Fibroblast of the aortic adventitia (primary cell): ENCODE results near the gene E2F3. TPM values are rescaled to one million over a fixed set of nuclear protein-coding genes. Genes with fewer than 3 reads are reported as not detected.

Source experiments
- DNase-seq: peaks from one replicate; pipeline ENCODE4 v3.0.0-alpha.2; 2010; ENCODE audit warnings: low read depth
- H3K4me3 ChIP-seq: 2 replicates; pipeline ENCODE4 v1.5.1; 2011; ENCODE audit warnings: low read depth, mild to moderate bottlenecking, control low read depth, low read length, moderate library complexity
- CTCF ChIP-seq: IDR thresholded peaks from 2 replicates; pipeline ENCODE4 v1.5.1; 2011; ENCODE audit warnings: mild to moderate bottlenecking, low read length, control low read depth, inconsistent platforms; ENCODE audit not compliant: insufficient read depth
- total RNA-seq: library from RNA; depleted of rRNA; stranded (reverse); fragments of >200 nt; gene quantifications from 2 replicates; pipeline ENCODE4 v1.2.3, GENCODE V29; 2012; ENCODE audit warnings: low replicate concordance

The E2F3 gene
- total RNA-seq, 1 donor, result 7.4 TPM

DNA sequence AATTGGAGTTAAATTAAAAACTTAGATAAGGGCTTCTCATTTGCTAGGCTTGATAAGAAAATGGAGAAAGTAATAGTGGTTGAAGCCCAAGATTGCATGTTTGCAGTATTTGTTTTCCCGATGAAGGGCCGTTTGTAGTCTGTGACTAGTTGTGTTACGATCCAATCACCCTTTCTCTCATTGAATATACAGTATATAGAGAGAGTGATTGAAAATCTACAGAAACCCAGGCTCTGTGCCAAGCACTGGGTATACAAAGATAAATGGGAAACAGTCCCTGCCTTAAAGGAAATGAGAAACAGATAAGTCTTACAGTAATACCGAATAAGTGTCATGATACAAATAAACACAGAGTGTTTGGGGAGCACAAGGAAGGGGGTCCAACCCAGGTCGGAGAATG, 77.4 kb downstream of the E2F3 start:
- no peak for TF ChIP-seq CTCF
- no peak overlapping the region for H3K4me3 ChIP-seq
- DNase-seq, result peak; percentile 9

DNA sequence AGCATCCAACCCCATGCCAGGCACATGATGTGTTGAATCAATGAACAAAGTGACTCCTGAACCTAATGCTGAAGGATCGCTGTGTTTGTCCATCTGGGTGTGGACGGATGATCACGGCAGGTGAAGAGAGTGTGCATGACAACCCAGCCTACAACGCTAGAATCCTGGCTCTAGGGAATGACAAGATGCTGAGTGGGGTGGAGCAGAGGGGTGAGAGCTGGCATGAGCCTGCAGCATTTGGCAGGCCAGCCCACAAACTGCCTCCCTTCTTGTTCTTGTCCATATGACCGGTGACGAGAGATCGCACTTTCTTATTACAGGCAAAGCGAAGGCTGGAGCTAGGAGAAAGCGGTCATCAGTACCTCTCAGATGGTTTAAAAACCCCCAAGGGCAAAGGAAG, 77.8 kb downstream of the E2F3 start:
- TF ChIP-seq CTCF, result no peak
- H3K4me3 ChIP-seq, result no peak overlapping the region
- no peak for DNase-seq

GRCh38 chr6:20481281-20481680, 79.6 kb downstream of the E2F3 start:
- no peak for TF ChIP-seq CTCF
- DNase-seq, result no peak
- H3K4me3 ChIP-seq, result no peak overlapping the region

DNA sequence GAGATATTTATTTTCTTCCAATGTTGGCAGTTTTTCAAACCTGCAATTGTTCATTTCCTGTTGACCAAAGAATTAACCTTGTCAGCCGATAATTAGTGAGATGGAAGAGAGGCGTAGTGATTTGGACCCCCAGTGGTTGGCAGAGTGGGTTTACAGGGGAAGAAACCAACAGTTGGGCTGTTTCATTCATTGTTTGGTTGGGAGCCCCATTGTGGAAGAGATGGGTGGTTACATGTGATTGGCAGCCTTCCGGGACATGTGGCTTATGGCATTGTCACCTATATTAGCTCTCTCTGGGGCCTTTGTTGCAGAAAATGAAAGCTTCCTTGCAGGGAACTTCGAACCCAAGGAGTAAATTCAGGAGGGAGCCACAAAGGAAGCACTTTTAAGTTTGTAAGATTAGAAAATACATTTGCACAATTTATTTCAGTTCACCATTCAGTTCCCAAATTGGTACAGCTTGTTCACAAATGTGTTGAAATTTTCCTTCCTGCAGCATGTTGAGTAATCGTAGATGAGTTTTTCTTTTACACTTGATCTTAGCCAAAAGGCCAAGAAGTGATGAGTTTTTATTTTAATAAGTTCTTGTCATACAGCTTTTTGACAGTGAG, 82.3 kb downstream of the E2F3 start:
- TF ChIP-seq CTCF, result no peak
- no peak for DNase-seq
- H3K4me3 ChIP-seq, result no peak overlapping the region

GRCh38 chr6:20486641-20487040, 85.0 kb downstream of the E2F3 start:
- no peak for TF ChIP-seq CTCF
- no peak for DNase-seq
- no peak overlapping the region for H3K4me3 ChIP-seq

GRCh38 chr6:20487669-20488375, 86.1 kb downstream of the E2F3 start:
- no peak overlapping the region for H3K4me3 ChIP-seq
- TF ChIP-seq CTCF, result no peak
- peak; percentile 12 for DNase-seq
